Measurements from ENCODE around the gene COA1. TPM values are rescaled to one million over a fixed set of nuclear protein-coding genes. Genes with fewer than 3 reads are reported as not detected.

COA1 gene
- total and polyA plus RNA-seq, 9 of the 15 experiments (the other 6 are each of a cell fraction or from before 2014, with no cell fraction given), result 98.9 to 463 (median 181) TPM

DNA sequence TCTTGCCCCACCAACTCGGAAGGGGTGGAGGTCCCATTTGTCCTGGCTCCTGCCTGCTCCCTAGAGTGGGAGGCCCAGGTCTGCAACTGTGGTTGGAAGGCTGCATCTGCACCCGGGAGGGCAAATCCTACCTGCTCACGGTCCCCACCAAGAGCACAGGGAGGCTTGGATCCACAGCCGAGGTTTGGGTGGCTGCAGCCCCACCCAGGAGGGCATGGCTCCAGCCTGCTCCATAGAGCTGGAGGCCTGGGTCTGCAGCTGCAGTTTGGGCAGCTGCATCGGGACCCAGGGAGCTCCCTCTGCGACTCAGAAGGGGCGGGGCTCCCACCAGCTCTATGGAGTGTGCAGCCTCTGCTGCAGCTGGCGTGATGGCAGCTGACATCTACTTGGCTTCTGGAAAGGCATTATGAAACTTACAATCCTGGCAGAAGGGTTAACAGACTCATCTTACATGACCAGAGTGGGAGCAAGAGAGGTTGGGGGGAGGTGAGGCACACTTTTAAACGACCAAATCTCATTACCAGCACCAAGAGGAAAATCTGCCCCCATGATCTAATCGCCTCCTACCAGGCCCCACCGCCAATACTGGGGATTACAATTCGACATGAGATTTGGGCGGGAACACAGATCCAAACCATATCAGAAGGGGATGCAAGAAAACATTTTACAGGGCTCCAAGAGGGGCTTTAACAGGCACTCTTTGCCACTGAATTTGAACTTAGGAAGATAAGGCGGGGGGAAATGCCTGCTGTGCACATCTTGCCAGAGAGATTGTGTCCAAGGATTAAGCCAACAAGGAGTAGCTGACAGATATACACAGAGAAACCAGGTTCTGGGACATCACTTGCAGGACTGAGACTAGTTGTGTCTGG is 20.9 kb upstream of the COA1 start (continued):
- TF ChIP-seq ZNF785 (CRISPR knock-in tag; IDR thresholded peaks at IDR 0.05) (no peak), NR4A1 (CRISPR knock-in tag; IDR thresholded peaks at IDR 0.05) (no peak), NR4A1 (tag; IDR thresholded peaks at IDR 0.05) (no peak), ADNP (tag; IDR thresholded peaks at IDR 0.05) (no peak), MEF2D (tag; conservative IDR thresholded peaks at IDR 0.05; ENCODE audit: low read depth) (no peak), CSDE1 (IDR thresholded peaks at IDR 0.05) (no peak), ZBTB8A (IDR thresholded peaks at IDR 0.05; ENCODE audit: partially characterized antibody) (no peak), SRSF3 (IDR thresholded peaks at IDR 0.05; ENCODE audit: insufficient read depth, low read length) (no peak), SMARCE1 (IDR thresholded peaks at IDR 0.05) (peak; percentile 84; the same call in 1 of the 2 replicates), KHSRP (IDR thresholded peaks at IDR 0.05) (no peak), NELFE (IDR thresholded peaks at IDR 0.05; ENCODE audit: insufficient read depth, insufficient read length) (no peak), FOXM1 (IDR thresholded peaks at IDR 0.05; ENCODE audit: low read depth) (peak; percentile 55; the same call in 1 of the 2 replicates), FOXM1 (CRISPR knock-in tag; IDR thresholded peaks at IDR 0.05; ENCODE audit: low read depth) (no peak), PURB (CRISPR knock-in tag; IDR thresholded peaks at IDR 0.05; ENCODE audit: low read depth) (no peak), ILK (tag; IDR thresholded peaks at IDR 0.05; ENCODE audit: borderline replicate concordance, low read depth) (no peak), ZNF134 (CRISPR knock-in tag; conservative IDR thresholded peaks at IDR 0.05) (no peak), HNRNPK (IDR thresholded peaks at IDR 0.05; ENCODE audit: low read depth, low read length, poor library complexity, severe bottlenecking) (no peak), CREB1 (IDR thresholded peaks at IDR 0.05) (no peak; the same call in 1 of the 2 replicates), CREB1 (CRISPR knock-in tag; IDR thresholded peaks at IDR 0.05) (no peak), ZNF75A (CRISPR knock-in tag; IDR thresholded peaks at IDR 0.05) (no peak)
- TF ChIP-seq, protein P1, sequence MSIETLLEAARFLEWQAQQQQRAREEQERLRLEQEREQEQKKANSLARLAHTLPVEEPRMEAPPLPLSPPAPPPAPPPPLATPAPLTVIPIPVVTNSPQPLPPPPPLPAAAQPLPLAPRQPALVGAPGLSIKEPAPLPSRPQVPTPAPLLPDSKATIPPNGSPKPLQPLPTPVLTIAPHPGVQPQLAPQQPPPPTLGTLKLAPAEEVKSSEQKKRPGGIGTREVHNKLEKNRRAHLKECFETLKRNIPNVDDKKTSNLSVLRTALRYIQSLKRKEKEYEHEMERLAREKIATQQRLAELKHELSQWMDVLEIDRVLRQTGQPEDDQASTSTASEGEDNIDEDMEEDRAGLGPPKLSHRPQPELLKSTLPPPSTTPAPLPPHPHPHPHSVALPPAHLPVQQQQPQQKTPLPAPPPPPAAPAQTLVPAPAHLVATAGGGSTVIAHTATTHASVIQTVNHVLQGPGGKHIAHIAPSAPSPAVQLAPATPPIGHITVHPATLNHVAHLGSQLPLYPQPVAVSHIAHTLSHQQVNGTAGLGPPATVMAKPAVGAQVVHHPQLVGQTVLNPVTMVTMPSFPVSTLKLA (conservative IDR thresholded peaks at IDR 0.05), result no peak; a peak in 1 of 4 replicates
- TF ChIP-seq, protein P2, sequence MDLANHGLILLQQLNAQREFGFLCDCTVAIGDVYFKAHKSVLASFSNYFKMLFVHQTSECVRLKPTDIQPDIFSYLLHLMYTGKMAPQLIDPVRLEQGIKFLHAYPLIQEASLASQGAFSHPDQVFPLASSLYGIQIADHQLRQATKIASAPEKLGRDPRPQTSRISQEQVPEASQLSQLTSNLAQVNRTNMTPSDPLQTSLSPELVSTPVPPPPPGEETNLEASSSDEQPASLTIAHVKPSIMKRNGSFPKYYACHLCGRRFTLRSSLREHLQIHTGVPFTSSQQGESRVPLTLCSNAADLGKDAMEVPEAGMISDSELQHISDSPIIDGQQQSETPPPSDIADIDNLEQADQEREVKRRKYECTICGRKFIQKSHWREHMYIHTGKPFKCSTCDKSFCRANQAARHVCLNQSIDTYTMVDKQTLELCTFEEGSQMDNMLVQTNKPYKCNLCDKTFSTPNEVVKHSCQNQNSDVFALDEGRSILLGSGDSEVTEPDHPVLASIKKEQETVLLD (IDR thresholded peaks at IDR 0.05), result no peak
